Measurements from ENCODE around the gene DERL3.

The DERL3 gene

DNA sequence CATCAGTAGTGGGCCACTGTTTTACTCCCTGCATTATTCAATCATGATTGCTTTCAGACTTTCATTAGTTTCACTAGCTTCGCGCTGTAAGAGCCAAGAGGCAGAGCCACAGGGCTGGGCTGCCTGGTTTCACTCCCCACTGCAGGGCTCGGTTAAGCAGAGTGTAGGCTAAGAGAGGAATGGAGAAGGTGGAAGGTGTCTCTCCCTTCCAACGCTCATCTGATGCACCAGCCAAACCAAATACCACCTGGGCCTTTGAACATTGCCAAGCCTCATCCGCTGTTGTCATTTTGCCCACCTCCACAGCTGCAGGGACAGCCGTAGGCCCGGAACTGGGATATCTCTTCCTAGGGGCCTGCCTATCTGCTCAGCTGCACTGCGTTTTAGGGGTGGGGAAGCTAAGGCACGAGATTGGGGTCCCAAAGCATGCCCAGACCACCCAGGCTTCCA, 52.5 kb downstream of the DERL3 start:
- peaks cover 16% of the 10 kb centered on the region for H3K4me1 Mint-ChIP-seq
- peak overlapping the region; percentile 81 for H3K4me3 Mint-ChIP-seq
- H3K9me3 Mint-ChIP-seq: no peaks in the 10 kb centered on the region
- no peaks in the 10 kb centered on the region for H3K27me3 Mint-ChIP-seq
- peaks cover 6% of the 10 kb centered on the region for H3K36me3 Mint-ChIP-seq (ENCODE audit: insufficient read depth)
- peak overlapping the region; percentile 76 for H3K27ac Mint-ChIP-seq (ENCODE audit: low read depth)
- ATAC-seq (replicated peaks; ENCODE audit: extremely low read depth, poor library complexity, severe bottlenecking): no peak
- no peak for DNase-seq (ENCODE audit: low spot score in 2 of 2)
